ENCODE results near the gene BPIFB6. TPM values are rescaled to one million over a fixed set of nuclear protein-coding genes. Genes with fewer than 3 reads are reported as not detected.
A peak's percentile ranks its signal among the peaks of the same experiment; 100 is the strongest.

The BPIFB6 gene
- total and polyA plus RNA-seq, 2 of the 4 experiments (the other 2 are of a cell fraction): not detected

DNA sequence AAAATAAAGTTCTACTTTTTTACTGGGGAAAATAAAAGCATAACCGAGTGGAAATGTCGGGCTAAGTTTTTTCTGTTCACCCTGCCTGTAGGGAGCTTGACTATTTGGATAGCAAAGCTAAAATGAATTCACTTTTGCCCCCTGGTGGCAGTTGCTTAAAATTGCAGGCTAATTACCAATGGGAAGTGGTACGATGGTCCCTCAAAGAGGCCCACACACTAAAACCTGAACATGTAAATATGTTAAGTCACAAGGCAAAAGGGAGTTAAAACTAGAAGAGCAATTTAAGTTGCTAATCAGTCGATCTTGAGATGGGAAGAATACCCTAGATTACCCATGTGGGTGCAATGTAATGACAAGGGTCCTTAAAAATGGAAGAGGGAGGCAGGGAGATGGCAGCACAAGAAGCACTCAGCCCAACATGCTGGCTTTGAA, 26.3 kb upstream of the BPIFB6 start:
- CTCF ChIA-PET: no interaction called here
- dilution Hi-C loops (cut with HindIII; ENCODE audit: low sequenced_read_pairs, unreplicated experiment): no loop called here
- H2BK5ac ChIP-seq (ENCODE audit: low read depth, low read length, poor library complexity, severe bottlenecking): no peak overlapping the region
- ATAC-seq (ENCODE audit: low read depth) (no peak), DNase-seq (peak; percentile 15)
- H3K18ac ChIP-seq (ENCODE audit: low read depth, low read length): no peak overlapping the region
- H3K4me2 ChIP-seq (ENCODE audit: low read depth, low read length): no peak overlapping the region
- intact Hi-C loops (cut with micrococcal nuclease): no loop called here
- BruUV-seq (replicated peaks): no TSS peak
- H3K27me3 ChIP-seq (ENCODE audit: control insufficient read depth, insufficient read depth, low read length): peaks cover 3% of the 10 kb centered on the region
- no peaks in the 10 kb centered on the region for H3K36me3 ChIP-seq (ENCODE audit: control insufficient read depth, insufficient read depth, low read length)
- no peak overlapping the region for H2AK5ac ChIP-seq (ENCODE audit: low read depth, low read length)
- no peak overlapping the region for H2AFZ ChIP-seq (replicated peaks; ENCODE audit: low read length, poor library complexity)
- H3K4me1 ChIP-seq (ENCODE audit: control insufficient read depth, insufficient read depth, low read length): no peaks in the 10 kb centered on the region
- H2BK15ac ChIP-seq (ENCODE audit: low read depth, low read length): no peak overlapping the region
- H2AK9ac ChIP-seq (replicated peaks; ENCODE audit: low read depth, low read length, poor library complexity): no peak overlapping the region
- H3K79me1 ChIP-seq (ENCODE audit: low read depth in 1 of 2, low read length in 2 of 2): no peaks in the 10 kb centered on the region
- no peak overlapping the region for H3K27ac ChIP-seq (ENCODE audit: insufficient read depth, low read length)
- H3K9me1 ChIP-seq (ENCODE audit: insufficient read depth, low read length): no peaks in the 10 kb centered on the region
- H2BK20ac ChIP-seq (ENCODE audit: low read depth, low read length): no peak overlapping the region
- H3K14ac ChIP-seq (replicated peaks; ENCODE audit: low read depth, low read length): no peak overlapping the region
- no peak overlapping the region for H3K4ac ChIP-seq (ENCODE audit: low read depth, low read length)
- no peak overlapping the region for H3K4me3 ChIP-seq (ENCODE audit: insufficient read depth, low read depth, low read length)
- H4K8ac ChIP-seq (ENCODE audit: low read depth in 2 of 2, low read length in 2 of 2): no peak overlapping the region
- H3K9me3 ChIP-seq (ENCODE audit: control insufficient read depth, insufficient read depth, low read length): no peaks in the 10 kb centered on the region
- no peak overlapping the region for H4K91ac ChIP-seq (ENCODE audit: insufficient read depth, low read depth, low read length)
- H3K9ac ChIP-seq (ENCODE audit: low read depth, low read length): no peak overlapping the region
- no peaks in the 10 kb centered on the region; the same call in 1 of the 2 replicates for H4K20me1 ChIP-seq (ENCODE audit: insufficient read depth, low read length)
- H3K23ac ChIP-seq (ENCODE audit: low read depth, low read length): no peak overlapping the region
- no peak overlapping the region for H3K56ac ChIP-seq (ENCODE audit: extremely low read depth, insufficient read depth, low read length)
- in situ Hi-C loops (cut with MboI; ENCODE audit: low sequenced_read_pairs): no loop called here
- no peak overlapping the region for H2BK120ac ChIP-seq (ENCODE audit: low read depth, low read length)
- POLR2A ChIA-PET (ENCODE audit: unreplicated experiment): no interaction called here
- WGBS, 2 experiments (ENCODE audit: extremely low coverage in 2 of 2, insufficient read length in 1 of 2): 0% methylated on average over 1 of the region's 4 CpGs; no CpG with 5 or more reads in 1 of the 2 experiments
- no peak overlapping the region for H4K5ac ChIP-seq (ENCODE audit: low read depth, low read length)
- TF ChIP-seq RCOR1 (IDR thresholded peaks at IDR 0.05; ENCODE audit: insufficient replicate concordance, low read length) (no peak), RFX5 (IDR thresholded peaks at IDR 0.05; ENCODE audit: low read depth, low read length) (no peak), SMC3 (IDR thresholded peaks at IDR 0.05; ENCODE audit: low read depth, low read length) (0 out of 2 replicates have a peak, but pooled peaks have one; percentile 5), MAZ (IDR thresholded peaks at IDR 0.05; ENCODE audit: borderline replicate concordance, low read depth, low read length) (no peak), CEBPB (IDR thresholded peaks at IDR 0.05; ENCODE audit: low read depth, low read length) (no peak), MAFK (IDR thresholded peaks at IDR 0.05; ENCODE audit: low read depth, low read length) (no peak), POLR2A (IDR thresholded peaks at IDR 0.05; ENCODE audit: low read depth, low read length) (no peak), USF2 (IDR thresholded peaks at IDR 0.05; ENCODE audit: low read depth, low read length) (no peak), RAD21 (IDR thresholded peaks at IDR 0.05; ENCODE audit: low read length) (peak; percentile 22; the same call in 1 of the 2 replicates), BHLHE40 (IDR thresholded peaks at IDR 0.05; ENCODE audit: low read depth, low read length) (no peak), CHD1 (IDR thresholded peaks at IDR 0.05; ENCODE audit: low read depth, low read length) (no peak), CTCF (conservative IDR thresholded peaks at IDR 0.05; ENCODE audit: low read depth, low read length) (peak; percentile 36; the same call in 1 of the 2 replicates), NFE2L2 (IDR thresholded peaks at IDR 0.05; ENCODE audit: low read depth, low read length) (no peak), MXI1 (IDR thresholded peaks at IDR 0.05; ENCODE audit: borderline replicate concordance, low read depth, low read length) (no peak)
- TF ChIP-seq, protein P1, sequence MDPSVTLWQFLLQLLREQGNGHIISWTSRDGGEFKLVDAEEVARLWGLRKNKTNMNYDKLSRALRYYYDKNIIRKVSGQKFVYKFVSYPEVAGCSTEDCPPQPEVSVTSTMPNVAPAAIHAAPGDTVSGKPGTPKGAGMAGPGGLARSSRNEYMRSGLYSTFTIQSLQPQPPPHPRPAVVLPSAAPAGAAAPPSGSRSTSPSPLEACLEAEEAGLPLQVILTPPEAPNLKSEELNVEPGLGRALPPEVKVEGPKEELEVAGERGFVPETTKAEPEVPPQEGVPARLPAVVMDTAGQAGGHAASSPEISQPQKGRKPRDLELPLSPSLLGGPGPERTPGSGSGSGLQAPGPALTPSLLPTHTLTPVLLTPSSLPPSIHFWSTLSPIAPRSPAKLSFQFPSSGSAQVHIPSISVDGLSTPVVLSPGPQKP (IDR thresholded peaks at IDR 0.05; ENCODE audit: borderline replicate concordance, low read depth, low read length): no peak

Data from IMR-90 (cell line).